ENCODE measurements around the gene GTPBP3. TPM values are rescaled to one million over a fixed set of nuclear protein-coding genes. Genes with fewer than 3 reads are reported as not detected.
A peak's percentile ranks its signal among the peaks of the same experiment; 100 is the strongest.

GTPBP3 gene
- total and polyA plus RNA-seq, 9 of the 15 experiments (the other 6 are each of a cell fraction or from before 2014, with no cell fraction given) = 4.9 to 124 (median 22.6) TPM

DNA sequence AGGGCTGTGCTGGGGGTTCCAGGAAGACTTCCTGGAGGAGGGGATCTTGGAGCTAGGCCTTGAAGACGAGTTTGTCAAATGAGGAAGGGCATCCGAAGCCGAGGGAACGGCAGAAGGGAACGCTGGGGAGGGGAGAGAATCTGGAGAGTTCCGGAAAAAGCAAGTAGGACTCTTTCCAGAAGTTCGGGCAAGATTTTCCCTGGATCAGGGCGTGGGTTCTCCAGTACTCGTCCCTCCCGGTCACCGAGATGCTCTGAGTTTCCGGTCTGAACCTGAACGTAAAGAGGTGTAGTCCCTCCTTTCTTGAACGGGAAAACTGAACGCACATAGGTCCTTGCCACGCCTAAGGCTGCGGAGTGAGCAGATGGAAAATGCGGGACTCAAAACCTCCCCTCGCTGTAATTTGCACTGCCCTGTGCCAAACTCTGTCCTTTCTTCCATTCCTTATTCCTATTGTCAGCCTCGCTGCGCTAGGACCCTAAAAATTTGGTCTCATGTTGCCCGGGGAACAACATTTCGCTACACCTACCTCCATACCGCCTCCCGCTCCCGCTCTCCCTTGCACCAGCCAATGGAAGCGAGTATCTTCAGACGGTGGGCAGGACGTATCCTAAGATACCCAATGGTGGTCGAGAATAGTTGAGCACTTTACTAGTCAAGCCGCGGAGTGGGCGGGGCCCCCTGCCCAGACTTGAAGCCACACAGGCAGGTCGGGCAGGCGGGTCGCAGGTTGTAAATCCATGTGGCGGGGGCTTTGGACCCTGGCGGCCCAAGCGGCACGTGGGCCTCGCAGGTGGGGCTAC lies at the start of gene GTPBP3 (continued):
- TF ChIP-seq DIDO1 (tag; IDR thresholded peaks at IDR 0.05; ENCODE audit: low read depth) (peak; percentile 99), STAT5A (IDR thresholded peaks at IDR 0.05; ENCODE audit: borderline replicate concordance, low read length) (peak; percentile 33; the same call in 1 of the 2 replicates), CXXC5 (CRISPR knock-in tag; IDR thresholded peaks at IDR 0.05) (peak; percentile 96), KAT2B (IDR thresholded peaks at IDR 0.05; ENCODE audit: low read depth, low read length) (no peak), CEBPB (tag; IDR thresholded peaks at IDR 0.05) (no peak), BRD9 (IDR thresholded peaks at IDR 0.05; ENCODE audit: low read depth, partially characterized antibody) (peak; percentile 87), POU5F1 (IDR thresholded peaks at IDR 0.05; ENCODE audit: borderline replicate concordance, low read depth, low read length, partially characterized antibody) (no peak), ZNF77 (CRISPR knock-in tag; IDR thresholded peaks at IDR 0.05) (no peak), ZC3H11A (IDR thresholded peaks at IDR 0.05; ENCODE audit: low read depth, low read length) (peak; percentile 81; the same call in 1 of the 2 replicates), HLTF (IDR thresholded peaks at IDR 0.05) (peak; percentile 86), ETV6 (IDR thresholded peaks at IDR 0.05; ENCODE audit: borderline replicate concordance in 1 of 2, low read depth in 2 of 2, low read length in 1 of 2) (no peak), ETV6 (CRISPR knock-in tag; IDR thresholded peaks at IDR 0.05; ENCODE audit: borderline replicate concordance) (peak; percentile 38; the same call in 1 of the 2 replicates), PTRF (tag; IDR thresholded peaks at IDR 0.05) (peak; percentile 46; the same call in 1 of the 2 replicates), FOXP1 (CRISPR knock-in tag; IDR thresholded peaks at IDR 0.05) (0 out of 2 replicates have a peak, but pooled peaks have one; percentile 26), ZNF140 (CRISPR knock-in tag; IDR thresholded peaks at IDR 0.05) (no peak), GATAD2B (IDR thresholded peaks at IDR 0.05; ENCODE audit: borderline replicate concordance) (no peak), SMAD3 (CRISPR knock-in tag; conservative IDR thresholded peaks at IDR 0.05) (peak; percentile 53), ZNF146 (CRISPR knock-in tag; IDR thresholded peaks at IDR 0.05; ENCODE audit: unreplicated experiment) (no peak), SNIP1 (IDR thresholded peaks at IDR 0.05; ENCODE audit: low read depth) (peak; percentile 53)
- TF ChIP-seq, protein P1, sequence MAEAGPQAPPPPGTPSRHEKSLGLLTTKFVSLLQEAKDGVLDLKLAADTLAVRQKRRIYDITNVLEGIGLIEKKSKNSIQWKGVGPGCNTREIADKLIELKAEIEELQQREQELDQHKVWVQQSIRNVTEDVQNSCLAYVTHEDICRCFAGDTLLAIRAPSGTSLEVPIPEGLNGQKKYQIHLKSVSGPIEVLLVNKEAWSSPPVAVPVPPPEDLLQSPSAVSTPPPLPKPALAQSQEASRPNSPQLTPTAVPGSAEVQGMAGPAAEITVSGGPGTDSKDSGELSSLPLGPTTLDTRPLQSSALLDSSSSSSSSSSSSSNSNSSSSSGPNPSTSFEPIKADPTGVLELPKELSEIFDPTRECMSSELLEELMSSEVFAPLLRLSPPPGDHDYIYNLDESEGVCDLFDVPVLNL (CRISPR knock-in tag; IDR thresholded peaks at IDR 0.05; ENCODE audit: low read depth) = peak; percentile 93
- TF ChIP-seq, protein P2, sequence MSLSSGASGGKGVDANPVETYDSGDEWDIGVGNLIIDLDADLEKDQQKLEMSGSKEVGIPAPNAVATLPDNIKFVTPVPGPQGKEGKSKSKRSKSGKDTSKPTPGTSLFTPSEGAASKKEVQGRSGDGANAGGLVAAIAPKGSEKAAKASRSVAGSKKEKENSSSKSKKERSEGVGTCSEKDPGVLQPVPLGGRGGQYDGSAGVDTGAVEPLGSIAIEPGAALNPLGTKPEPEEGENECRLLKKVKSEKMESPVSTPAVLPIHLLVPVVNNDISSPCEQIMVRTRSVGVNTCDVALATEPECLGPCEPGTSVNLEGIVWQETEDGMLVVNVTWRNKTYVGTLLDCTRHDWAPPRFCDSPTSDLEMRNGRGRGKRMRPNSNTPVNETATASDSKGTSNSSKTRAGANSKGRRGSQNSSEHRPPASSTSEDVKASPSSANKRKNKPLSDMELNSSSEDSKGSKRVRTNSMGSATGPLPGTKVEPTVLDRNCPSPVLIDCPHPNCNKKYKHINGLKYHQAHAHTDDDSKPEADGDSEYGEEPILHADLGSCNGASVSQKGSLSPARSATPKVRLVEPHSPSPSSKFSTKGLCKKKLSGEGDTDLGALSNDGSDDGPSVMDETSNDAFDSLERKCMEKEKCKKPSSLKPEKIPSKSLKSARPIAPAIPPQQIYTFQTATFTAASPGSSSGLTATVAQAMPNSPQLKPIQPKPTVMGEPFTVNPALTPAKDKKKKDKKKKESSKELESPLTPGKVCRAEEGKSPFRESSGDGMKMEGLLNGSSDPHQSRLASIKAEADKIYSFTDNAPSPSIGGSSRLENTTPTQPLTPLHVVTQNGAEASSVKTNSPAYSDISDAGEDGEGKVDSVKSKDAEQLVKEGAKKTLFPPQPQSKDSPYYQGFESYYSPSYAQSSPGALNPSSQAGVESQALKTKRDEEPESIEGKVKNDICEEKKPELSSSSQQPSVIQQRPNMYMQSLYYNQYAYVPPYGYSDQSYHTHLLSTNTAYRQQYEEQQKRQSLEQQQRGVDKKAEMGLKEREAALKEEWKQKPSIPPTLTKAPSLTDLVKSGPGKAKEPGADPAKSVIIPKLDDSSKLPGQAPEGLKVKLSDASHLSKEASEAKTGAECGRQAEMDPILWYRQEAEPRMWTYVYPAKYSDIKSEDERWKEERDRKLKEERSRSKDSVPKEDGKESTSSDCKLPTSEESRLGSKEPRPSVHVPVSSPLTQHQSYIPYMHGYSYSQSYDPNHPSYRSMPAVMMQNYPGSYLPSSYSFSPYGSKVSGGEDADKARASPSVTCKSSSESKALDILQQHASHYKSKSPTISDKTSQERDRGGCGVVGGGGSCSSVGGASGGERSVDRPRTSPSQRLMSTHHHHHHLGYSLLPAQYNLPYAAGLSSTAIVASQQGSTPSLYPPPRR (CRISPR knock-in tag; IDR thresholded peaks at IDR 0.05; ENCODE audit: borderline replicate concordance) = no peak
- TF ChIP-seq, protein P3, sequence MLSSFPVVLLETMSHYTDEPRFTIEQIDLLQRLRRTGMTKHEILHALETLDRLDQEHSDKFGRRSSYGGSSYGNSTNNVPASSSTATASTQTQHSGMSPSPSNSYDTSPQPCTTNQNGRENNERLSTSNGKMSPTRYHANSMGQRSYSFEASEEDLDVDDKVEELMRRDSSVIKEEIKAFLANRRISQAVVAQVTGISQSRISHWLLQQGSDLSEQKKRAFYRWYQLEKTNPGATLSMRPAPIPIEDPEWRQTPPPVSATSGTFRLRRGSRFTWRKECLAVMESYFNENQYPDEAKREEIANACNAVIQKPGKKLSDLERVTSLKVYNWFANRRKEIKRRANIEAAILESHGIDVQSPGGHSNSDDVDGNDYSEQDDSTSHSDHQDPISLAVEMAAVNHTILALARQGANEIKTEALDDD (IDR thresholded peaks at IDR 0.05) = peak; percentile 96
